Smooth muscle cell of the pulmonary artery (primary cell): Measurements from ENCODE around the gene BRCA2. TPM values are rescaled to one million over a fixed set of nuclear protein-coding genes. Genes with fewer than 3 reads are reported as not detected.

ENCODE experiments used
- total RNA-seq: library from RNA; depleted of rRNA; stranded (reverse); fragments of >200 nt; gene quantifications from 2 replicates; pipeline ENCODE4 v1.2.3, GENCODE V29; 2014

Gene BRCA2
- total RNA-seq, result 1.6 and 3.1 TPM in 2 replicates

GRCh38 chr13:32315238-32316027, at the start of gene BRCA2, which contains the start of gene ZAR1L:
Gene BRCA2, plus strand, starts transcription at chr13:32315508. Its CDS starts 953 bp downstream, at chr13:32316461.
Gene ZAR1L, minus strand, starts transcription at chr13:32315363. Its CDS starts 3,438 bp downstream, at chr13:32311925.

GRCh38 chr13:32427852-32428580, 112.7 kb downstream of the BRCA2 start, which contains the start of gene N4BP2L1:
Gene N4BP2L1, minus strand, starts transcription at chr13:32428130. Its CDS starts 48 bp downstream, at chr13:32428082.

Other genes with a start within 250 kb of the BRCA2 start
- gene ZAR1L, start 145 bp upstream of the BRCA2 start, total RNA-seq, result not detected in 2 replicates
- gene N4BP2L1, start 112.6 kb downstream of the BRCA2 start, total RNA-seq, result 2.8 and 5.5 TPM in 2 replicates
- gene N4BP2L2, start 223.3 kb downstream of the BRCA2 start, total RNA-seq, result 91.2 and 92.9 TPM in 2 replicates